Measurements from ENCODE around the gene PPARGC1A.

PPARGC1A gene

GRCh38 chr4:23882976-23883531, 6.8 kb downstream of the PPARGC1A start:
- no peak overlapping the region for H3K9ac ChIP-seq (ENCODE audit: low read length in 5 of 5)
- no peak overlapping the region for H3K4me3 ChIP-seq (ENCODE audit: low read depth in 1 of 5, low read length in 5 of 5)
- no peaks in the 10 kb centered on the region for H3K36me3 ChIP-seq (ENCODE audit: control insufficient read depth in 5 of 5, insufficient read depth in 5 of 5, low read length in 5 of 5)
- no peaks in the 10 kb centered on the region for H3K9me3 ChIP-seq (ENCODE audit: control insufficient read depth in 5 of 5, low read length in 5 of 5)
- no peak overlapping the region for H3K27ac ChIP-seq (ENCODE audit: low read depth, low read length)
- H3K4me1 ChIP-seq (ENCODE audit: control insufficient read depth in 5 of 5, insufficient read depth in 5 of 5, low read length in 5 of 5), result peaks cover 0 to 30% (median 11%) of the 10 kb centered on the region in 5 donors
- no peaks in the 10 kb centered on the region for H3K27me3 ChIP-seq (ENCODE audit: control insufficient read depth in 5 of 5, insufficient read depth in 4 of 5, low read length in 5 of 5)

GRCh38 chr4:23881674-23882337, 8.0 kb downstream of the PPARGC1A start:
- Histone ChIP-seq H3K4me1 (ENCODE audit: control insufficient read depth in 5 of 5, insufficient read depth in 5 of 5, low read length in 5 of 5) (peaks cover 0 to 19% (median 8%) of the 10 kb centered on the region in 5 donors), H3K9me3 (ENCODE audit: control insufficient read depth in 5 of 5, low read length in 5 of 5) (no peaks in the 10 kb centered on the region), H3K9ac (ENCODE audit: low read length in 5 of 5) (no peak overlapping the region), H3K4me3 (ENCODE audit: low read depth in 1 of 5, low read length in 5 of 5) (no peak overlapping the region), H3K27ac (ENCODE audit: low read depth, low read length) (no peak overlapping the region), H3K27me3 (ENCODE audit: control insufficient read depth in 5 of 5, insufficient read depth in 4 of 5, low read length in 5 of 5) (no peaks in the 10 kb centered on the region), H3K36me3 (ENCODE audit: control insufficient read depth in 5 of 5, insufficient read depth in 5 of 5, low read length in 5 of 5) (no peaks in the 10 kb centered on the region)

GRCh38 chr4:23881052-23881501, 8.8 kb downstream of the PPARGC1A start:
- Histone ChIP-seq H3K4me3 (ENCODE audit: low read depth in 1 of 5, low read length in 5 of 5) (peak overlapping the region in 1 of 5 donors; percentile 32), H3K27ac (ENCODE audit: low read depth, low read length) (no peak overlapping the region), H3K9ac (ENCODE audit: low read length in 5 of 5) (no peak overlapping the region)

GRCh38 chr4:23878912-23879732, 10.7 kb downstream of the PPARGC1A start:
- no peaks in the 10 kb centered on the region for H3K9me3 ChIP-seq (ENCODE audit: control insufficient read depth in 5 of 5, low read length in 5 of 5)
- no peak overlapping the region for H3K27ac ChIP-seq (ENCODE audit: low read depth, low read length)
- no peaks in the 10 kb centered on the region for H3K36me3 ChIP-seq (ENCODE audit: control insufficient read depth in 5 of 5, insufficient read depth in 5 of 5, low read length in 5 of 5)
- no peak overlapping the region for H3K4me3 ChIP-seq (ENCODE audit: low read depth in 1 of 5, low read length in 5 of 5)
- peaks cover 0 to 23% (median 11%) of the 10 kb centered on the region in 5 donors for H3K4me1 ChIP-seq (ENCODE audit: control insufficient read depth in 5 of 5, insufficient read depth in 5 of 5, low read length in 5 of 5)
- no peak overlapping the region for H3K9ac ChIP-seq (ENCODE audit: low read length in 5 of 5)
- H3K27me3 ChIP-seq (ENCODE audit: control insufficient read depth in 5 of 5, insufficient read depth in 4 of 5, low read length in 5 of 5), result no peaks in the 10 kb centered on the region

More at GRCh38 chr4:23881052-23881501, 8.8 kb downstream of the PPARGC1A start:
- peaks cover 0 to 26% (median 11%) of the 10 kb centered on the region in 5 donors for H3K4me1 ChIP-seq (ENCODE audit: control insufficient read depth in 5 of 5, insufficient read depth in 5 of 5, low read length in 5 of 5)
- no peaks in the 10 kb centered on the region for H3K9me3 ChIP-seq (ENCODE audit: control insufficient read depth in 5 of 5, low read length in 5 of 5)
- H3K36me3 ChIP-seq (ENCODE audit: control insufficient read depth in 5 of 5, insufficient read depth in 5 of 5, low read length in 5 of 5), result no peaks in the 10 kb centered on the region
- H3K27me3 ChIP-seq (ENCODE audit: control insufficient read depth in 5 of 5, insufficient read depth in 4 of 5, low read length in 5 of 5), result no peaks in the 10 kb centered on the region

GRCh38 chr4:23878246-23878891, 11.5 kb downstream of the PPARGC1A start:
- H3K9ac ChIP-seq (ENCODE audit: low read length in 5 of 5), result no peak overlapping the region
- H3K27ac ChIP-seq (ENCODE audit: low read depth, low read length), result no peak overlapping the region
- no peaks in the 10 kb centered on the region for H3K9me3 ChIP-seq (ENCODE audit: control insufficient read depth in 5 of 5, low read length in 5 of 5)
- H3K27me3 ChIP-seq (ENCODE audit: control insufficient read depth in 5 of 5, insufficient read depth in 4 of 5, low read length in 5 of 5), result no peaks in the 10 kb centered on the region
- H3K36me3 ChIP-seq (ENCODE audit: control insufficient read depth in 5 of 5, insufficient read depth in 5 of 5, low read length in 5 of 5), result no peaks in the 10 kb centered on the region
- H3K4me1 ChIP-seq (ENCODE audit: control insufficient read depth in 5 of 5, insufficient read depth in 5 of 5, low read length in 5 of 5), result peaks cover 0 to 23% (median 11%) of the 10 kb centered on the region in 5 donors
- H3K4me3 ChIP-seq (ENCODE audit: low read depth in 1 of 5, low read length in 5 of 5), result no peak overlapping the region

GRCh38 chr4:23877758-23878229, 12.1 kb downstream of the PPARGC1A start:
- H3K4me1 ChIP-seq (ENCODE audit: control insufficient read depth in 5 of 5, insufficient read depth in 5 of 5, low read length in 5 of 5), result peaks cover 0 to 19% (median 11%) of the 10 kb centered on the region in 5 donors

GRCh38 chr4:23876418-23877089, 13.3 kb downstream of the PPARGC1A start:
- H3K4me3 ChIP-seq (ENCODE audit: low read depth in 1 of 5, low read length in 5 of 5), result no peak overlapping the region
- H3K27ac ChIP-seq (ENCODE audit: low read depth, low read length), result no peak overlapping the region
- H3K4me1 ChIP-seq (ENCODE audit: control insufficient read depth in 5 of 5, insufficient read depth in 5 of 5, low read length in 5 of 5), result peaks cover 0 to 14% (median 11%) of the 10 kb centered on the region in 5 donors
- H3K9me3 ChIP-seq (ENCODE audit: control insufficient read depth in 5 of 5, low read length in 5 of 5), result no peaks in the 10 kb centered on the region
- no peaks in the 10 kb centered on the region for H3K27me3 ChIP-seq (ENCODE audit: control insufficient read depth in 5 of 5, insufficient read depth in 4 of 5, low read length in 5 of 5)
- H3K36me3 ChIP-seq (ENCODE audit: control insufficient read depth in 5 of 5, insufficient read depth in 5 of 5, low read length in 5 of 5), result no peaks in the 10 kb centered on the region
- no peak overlapping the region for H3K9ac ChIP-seq (ENCODE audit: low read length in 5 of 5)

More at GRCh38 chr4:23877758-23878229, 12.1 kb downstream of the PPARGC1A start:
- no peaks in the 10 kb centered on the region for H3K36me3 ChIP-seq (ENCODE audit: control insufficient read depth in 5 of 5, insufficient read depth in 5 of 5, low read length in 5 of 5)
- no peak overlapping the region for H3K9ac ChIP-seq (ENCODE audit: low read length in 5 of 5)
- H3K27ac ChIP-seq (ENCODE audit: low read depth, low read length), result no peak overlapping the region
- no peaks in the 10 kb centered on the region for H3K9me3 ChIP-seq (ENCODE audit: control insufficient read depth in 5 of 5, low read length in 5 of 5)
- no peak overlapping the region for H3K4me3 ChIP-seq (ENCODE audit: low read depth in 1 of 5, low read length in 5 of 5)
- H3K27me3 ChIP-seq (ENCODE audit: control insufficient read depth in 5 of 5, insufficient read depth in 4 of 5, low read length in 5 of 5), result no peaks in the 10 kb centered on the region

- H3K9ac ChIP-seq (ENCODE audit: low read length in 5 of 5), result no peak overlapping the region
- H3K4me3 ChIP-seq (ENCODE audit: low read depth in 1 of 5, low read length in 5 of 5), result no peak overlapping the region
- no peak overlapping the region for H3K27ac ChIP-seq (ENCODE audit: low read depth, low read length)
- H3K9me3 ChIP-seq (ENCODE audit: control insufficient read depth in 5 of 5, low read length in 5 of 5), result no peaks in the 10 kb centered on the region
- peaks cover 0 to 16% (median 8%) of the 10 kb centered on the region in 5 donors for H3K4me1 ChIP-seq (ENCODE audit: control insufficient read depth in 5 of 5, insufficient read depth in 5 of 5, low read length in 5 of 5)
- no peaks in the 10 kb centered on the region for H3K27me3 ChIP-seq (ENCODE audit: control insufficient read depth in 5 of 5, insufficient read depth in 4 of 5, low read length in 5 of 5)
- no peaks in the 10 kb centered on the region for H3K36me3 ChIP-seq (ENCODE audit: control insufficient read depth in 5 of 5, insufficient read depth in 5 of 5, low read length in 5 of 5)
Measured at GRCh38 chr4:23875317-23875716, 14.5 kb downstream of the PPARGC1A start.

- Histone ChIP-seq H3K9me3 (ENCODE audit: control insufficient read depth in 5 of 5, low read length in 5 of 5) (no peaks in the 10 kb centered on the region), H3K4me3 (ENCODE audit: low read depth in 1 of 5, low read length in 5 of 5) (no peak overlapping the region), H3K4me1 (ENCODE audit: control insufficient read depth in 5 of 5, insufficient read depth in 5 of 5, low read length in 5 of 5) (peaks cover 0 to 16% (median 4%) of the 10 kb centered on the region in 5 donors), H3K27me3 (ENCODE audit: control insufficient read depth in 5 of 5, insufficient read depth in 4 of 5, low read length in 5 of 5) (no peaks in the 10 kb centered on the region), H3K27ac (ENCODE audit: low read depth, low read length) (no peak overlapping the region), H3K36me3 (ENCODE audit: control insufficient read depth in 5 of 5, insufficient read depth in 5 of 5, low read length in 5 of 5) (no peaks in the 10 kb centered on the region), H3K9ac (ENCODE audit: low read length in 5 of 5) (no peak overlapping the region)
Measured at GRCh38 chr4:23874536-23874901, 15.3 kb downstream of the PPARGC1A start.

All from subcutaneous abdominal adipose tissue (tissue), 5 donors.